Left ventricle myocardium inferior (tissue), 1 donor: ENCODE measurements around the gene AMZ1. TPM values are rescaled to one million over a fixed set of nuclear protein-coding genes. Genes with fewer than 3 reads are reported as not detected.

ENCODE experiments used
- DNase-seq: peaks from one replicate; pipeline ENCODE4 v3.0.0-alpha.2; 2020
- H3K27ac ChIP-seq: fragments of 200-600 bp; replicated peaks from 2 replicates; pipeline ENCODE4 v1.8.0; 2021
- H3K27me3 ChIP-seq: fragments of 200-600 bp; 2 replicates; pipeline ENCODE4 v1.8.0; 2021; ENCODE audit warnings: low read depth
- H3K36me3 ChIP-seq: fragments of 200-600 bp; 2 replicates; pipeline ENCODE4 v1.8.0; 2021
- H3K4me1 ChIP-seq: fragments of 200-600 bp; 2 replicates; pipeline ENCODE4 v1.8.0; 2021
- H3K4me3 ChIP-seq: fragments of 200-600 bp; 2 replicates; pipeline ENCODE4 v1.8.0; 2021; ENCODE audit warnings: mild to moderate bottlenecking, moderate library complexity
- H3K9me3 ChIP-seq: fragments of 200-600 bp; replicated peaks from 2 replicates; pipeline ENCODE4 v1.8.0; 2021
- intact Hi-C: fragments of 100-400 bp; cut with micrococcal nuclease; formaldehyde crosslinking; loops from one replicate; pipeline ENCODE4 v1.11.0; 2022
- total RNA-seq: library from RNA; stranded (reverse); fragmentation: NEBNext Ultra II Directional; extraction: Animal tissue kit (Norgen Biotek cat#: 25700); gene quantifications from one replicate; pipeline ENCODE4 v1.2.1, GENCODE V29; 2021
- TF ChIP-seq, protein P1 (sequence below): fragments of 200-600 bp; IDR thresholded peaks from 2 replicates; pipeline ENCODE4 v1.8.0; 2021; ENCODE audit warnings: antibody characterized with exemption, mild to moderate bottlenecking, borderline replicate concordance
- donor health status: DM: no; HTN: yes; CAD: no; lungs with severe emphysema.

AMZ1 gene
- total RNA-seq, 1 donor from 2014 or later, result 0.11 TPM

DNA sequence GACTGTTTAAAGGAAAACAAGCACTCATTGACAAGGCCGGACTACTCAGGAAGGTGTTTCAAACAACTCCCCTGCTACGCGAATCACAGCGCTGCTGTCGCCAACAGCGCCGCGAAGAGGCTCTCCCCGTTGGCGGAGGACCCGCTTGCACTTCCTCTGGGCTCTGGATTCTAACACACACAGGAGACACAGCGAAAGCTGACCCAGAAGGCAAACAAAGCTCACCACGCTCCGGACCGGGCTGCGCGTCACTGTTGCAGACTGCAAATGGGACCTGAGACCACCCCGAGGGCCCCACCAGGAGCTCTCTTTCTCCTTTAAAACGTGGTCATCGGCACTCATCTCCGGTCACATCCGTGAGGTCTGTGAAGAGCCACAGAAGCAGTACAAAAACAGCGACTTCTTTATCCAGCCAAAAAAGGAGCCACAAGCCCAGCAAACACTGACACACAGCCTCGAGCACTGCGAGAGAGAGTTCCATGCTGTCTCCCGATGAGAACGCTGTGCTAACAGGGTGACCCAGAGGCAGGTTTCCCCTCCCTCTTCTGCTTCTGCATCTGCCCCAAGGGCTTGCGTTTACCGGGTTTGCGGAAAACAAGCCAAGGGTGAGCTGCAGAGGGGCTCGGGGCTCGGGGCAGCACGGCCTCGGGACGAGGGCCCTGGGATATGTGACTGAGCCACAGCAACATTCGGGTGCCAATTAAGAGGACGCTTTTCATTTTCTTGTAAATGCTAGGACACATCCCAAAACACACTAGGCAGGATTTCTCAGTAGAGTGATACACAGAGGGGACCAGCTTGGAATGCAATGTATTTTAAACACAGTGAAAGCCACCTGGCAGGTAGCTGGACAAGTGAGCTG, 41.3 kb downstream of the AMZ1 start:
- intact Hi-C loops, result no loop called here

DNA sequence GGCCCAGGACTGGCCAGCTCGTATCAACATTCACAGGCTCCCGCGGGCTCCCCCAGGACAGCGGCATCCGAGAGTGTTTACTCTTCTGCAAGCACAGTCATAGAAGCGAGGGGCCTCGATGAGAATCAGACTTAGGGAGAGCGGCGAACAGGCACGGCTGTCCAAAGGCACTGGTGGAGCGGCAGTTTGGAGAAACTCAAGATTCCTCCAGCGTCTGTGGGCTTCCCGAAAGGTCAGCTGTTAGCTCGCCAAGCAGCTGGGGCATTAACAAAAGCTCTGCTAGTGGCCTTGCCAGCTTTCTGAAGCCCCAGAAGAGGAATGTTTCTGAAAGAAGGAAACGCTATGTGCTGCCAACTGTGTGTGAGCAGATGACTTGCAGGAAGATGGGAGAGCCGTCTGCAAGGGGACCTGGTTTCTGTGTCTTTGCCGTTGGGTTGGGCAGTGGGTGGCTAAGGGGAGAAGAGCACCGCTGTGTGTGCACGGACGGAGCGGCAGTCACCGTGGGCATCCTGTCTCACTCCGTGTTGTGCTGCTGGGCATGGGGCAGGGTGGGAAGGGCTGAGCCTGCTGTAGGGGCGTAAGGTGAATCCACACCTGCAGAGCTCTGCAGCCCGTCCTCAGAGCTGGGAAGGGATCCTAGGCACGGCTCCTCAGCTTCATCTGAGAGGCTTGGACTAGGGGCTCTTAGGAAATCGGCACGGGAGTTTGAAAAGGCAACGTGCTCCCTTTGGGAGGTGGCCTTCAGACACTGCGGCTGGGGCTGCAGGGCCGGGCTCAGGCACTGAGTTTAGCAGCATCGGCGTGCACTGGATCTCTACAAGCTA, 42.1 kb downstream of the AMZ1 start:
- no peak overlapping the region for H3K4me3 ChIP-seq
- H3K27me3 ChIP-seq, result no peaks in the 10 kb centered on the region
- peaks cover 9% of the 10 kb centered on the region for H3K9me3 ChIP-seq
- peaks cover 52% of the 10 kb centered on the region for H3K4me1 ChIP-seq
- peaks cover 48% of the 10 kb centered on the region for H3K36me3 ChIP-seq
- DNase-seq, result no peak
- peak overlapping the region; percentile 52 for H3K27ac ChIP-seq
- TF ChIP-seq, protein P1, sequence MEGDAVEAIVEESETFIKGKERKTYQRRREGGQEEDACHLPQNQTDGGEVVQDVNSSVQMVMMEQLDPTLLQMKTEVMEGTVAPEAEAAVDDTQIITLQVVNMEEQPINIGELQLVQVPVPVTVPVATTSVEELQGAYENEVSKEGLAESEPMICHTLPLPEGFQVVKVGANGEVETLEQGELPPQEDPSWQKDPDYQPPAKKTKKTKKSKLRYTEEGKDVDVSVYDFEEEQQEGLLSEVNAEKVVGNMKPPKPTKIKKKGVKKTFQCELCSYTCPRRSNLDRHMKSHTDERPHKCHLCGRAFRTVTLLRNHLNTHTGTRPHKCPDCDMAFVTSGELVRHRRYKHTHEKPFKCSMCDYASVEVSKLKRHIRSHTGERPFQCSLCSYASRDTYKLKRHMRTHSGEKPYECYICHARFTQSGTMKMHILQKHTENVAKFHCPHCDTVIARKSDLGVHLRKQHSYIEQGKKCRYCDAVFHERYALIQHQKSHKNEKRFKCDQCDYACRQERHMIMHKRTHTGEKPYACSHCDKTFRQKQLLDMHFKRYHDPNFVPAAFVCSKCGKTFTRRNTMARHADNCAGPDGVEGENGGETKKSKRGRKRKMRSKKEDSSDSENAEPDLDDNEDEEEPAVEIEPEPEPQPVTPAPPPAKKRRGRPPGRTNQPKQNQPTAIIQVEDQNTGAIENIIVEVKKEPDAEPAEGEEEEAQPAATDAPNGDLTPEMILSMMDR, result no peak
- intact Hi-C loops, result no loop called here

More for the DNA sequence above, 41.3 kb downstream of the AMZ1 start:
- Histone ChIP-seq H3K27ac (peak overlapping the region; percentile 52), H3K9me3 (peaks cover 9% of the 10 kb centered on the region), H3K4me1 (peaks cover 44% of the 10 kb centered on the region), H3K36me3 (peaks cover 56% of the 10 kb centered on the region), H3K4me3 (peak overlapping the region; percentile 9), H3K27me3 (no peaks in the 10 kb centered on the region)
- DNase-seq, result no peak
- TF ChIP-seq, protein P1, result no peak

DNA sequence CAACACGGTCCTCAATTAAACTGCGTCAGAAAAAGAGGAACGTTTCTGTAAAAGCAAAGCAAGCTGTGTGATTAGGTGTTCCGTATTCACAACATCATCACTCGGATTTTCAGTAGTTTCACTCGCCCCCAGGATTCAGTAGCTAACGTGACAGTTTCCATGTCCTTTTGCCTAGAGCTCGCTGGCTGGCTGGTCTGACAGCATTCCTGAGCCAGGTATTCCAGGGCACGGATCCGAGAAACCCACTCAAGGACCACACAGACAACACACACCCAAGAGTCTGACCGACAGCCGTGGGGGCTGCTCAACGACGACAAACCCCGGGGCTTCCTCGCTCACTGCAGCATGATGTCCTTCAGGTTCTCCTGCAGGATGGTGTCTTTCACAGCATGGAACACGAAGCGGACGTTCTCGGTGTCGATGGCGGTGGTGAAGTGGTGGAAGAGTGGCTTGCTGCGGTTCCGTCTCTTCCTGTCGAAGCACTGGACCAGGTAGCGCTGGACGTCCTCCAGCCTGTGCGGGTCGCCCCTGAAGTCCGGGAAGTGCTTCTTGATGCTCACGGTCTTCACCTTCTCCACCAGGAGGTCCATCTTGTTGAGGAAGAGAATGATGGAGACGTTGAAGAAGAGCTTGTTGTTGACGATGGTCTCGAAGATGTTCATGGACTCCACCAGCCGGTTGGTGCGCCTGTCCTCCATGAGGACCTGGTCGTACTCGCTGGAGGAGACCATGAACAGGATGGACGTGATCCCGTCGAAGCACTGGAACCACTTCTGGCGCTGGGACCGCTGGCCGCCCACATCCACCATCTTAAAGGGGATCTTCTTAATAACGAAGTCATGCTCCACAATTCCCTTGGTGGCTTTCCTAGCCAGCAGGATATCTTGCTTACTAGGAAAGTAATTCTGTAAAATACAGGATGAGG, 43.1 kb downstream of the AMZ1 start:
- TF ChIP-seq, protein P1, result no peak
- Histone ChIP-seq H3K27me3 (no peaks in the 10 kb centered on the region), H3K4me1 (peaks cover 62% of the 10 kb centered on the region), H3K27ac (no peak overlapping the region), H3K9me3 (peaks cover 9% of the 10 kb centered on the region), H3K4me3 (no peak overlapping the region), H3K36me3 (peaks cover 47% of the 10 kb centered on the region)
- DNase-seq, result no peak
- intact Hi-C loops, result no loop called here

DNA sequence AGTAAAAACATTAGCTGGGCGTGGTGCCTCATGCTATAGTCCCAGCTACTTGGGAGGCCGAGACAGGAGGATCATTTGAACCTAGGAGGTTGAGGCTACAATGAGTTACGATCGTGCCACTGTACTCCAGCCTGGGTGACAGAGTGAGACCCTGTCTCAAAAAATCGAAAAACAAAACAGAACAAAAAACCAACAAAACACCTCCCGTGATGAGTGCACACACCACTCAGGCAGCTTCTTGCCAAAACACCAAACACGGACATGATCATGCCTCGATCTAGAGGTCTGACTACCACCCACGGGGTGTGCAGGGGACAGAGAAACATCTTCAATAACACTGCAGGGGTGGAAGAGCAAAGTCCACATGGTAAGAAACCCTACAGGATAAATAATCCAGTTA, 44.4 kb downstream of the AMZ1 start:
- H3K27ac ChIP-seq, result peak overlapping the region; percentile 79
- H3K36me3 ChIP-seq, result peaks cover 34% of the 10 kb centered on the region
- no peaks in the 10 kb centered on the region for H3K27me3 ChIP-seq
- TF ChIP-seq, protein P1, result no peak
- H3K4me3 ChIP-seq, result no peak overlapping the region
- intact Hi-C loops, result no loop called here
- peaks cover 9% of the 10 kb centered on the region for H3K9me3 ChIP-seq
- H3K4me1 ChIP-seq, result peaks cover 73% of the 10 kb centered on the region
- no peak for DNase-seq

DNA sequence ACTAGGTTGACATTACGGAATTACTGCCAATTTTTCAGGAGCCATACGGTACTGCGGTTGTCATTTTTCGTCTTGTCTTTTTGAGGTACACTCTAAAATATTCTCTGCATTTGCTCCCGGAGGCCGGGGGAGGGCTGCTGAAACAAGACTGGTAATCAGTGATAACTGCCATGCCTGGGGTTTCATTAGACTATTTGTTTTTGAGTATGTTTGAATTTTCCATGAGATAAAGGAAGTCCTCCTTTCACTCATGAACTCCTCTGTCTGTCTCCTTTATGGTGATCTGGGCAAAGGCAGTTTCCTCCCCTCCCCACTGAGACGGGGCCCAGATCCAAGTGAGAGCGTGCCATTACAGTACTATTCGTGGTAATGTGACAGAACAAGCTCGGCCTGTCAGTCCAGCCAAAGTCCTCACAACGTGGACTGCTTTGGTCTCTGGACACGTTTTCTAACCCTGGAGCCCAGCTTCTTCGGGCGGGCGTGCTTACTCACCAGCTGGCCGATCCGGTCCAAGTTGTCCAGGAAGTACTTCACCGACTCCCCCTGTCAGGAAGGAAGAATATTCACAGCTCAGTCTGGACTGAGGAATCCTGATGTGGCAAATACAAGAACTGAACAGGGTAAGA, 45.1 kb downstream of the AMZ1 start:
- H3K36me3 ChIP-seq, result peaks cover 31% of the 10 kb centered on the region
- H3K4me1 ChIP-seq, result peaks cover 80% of the 10 kb centered on the region
- H3K4me3 ChIP-seq, result peak overlapping the region; percentile 11
- peak; percentile 75 for DNase-seq
- H3K27me3 ChIP-seq, result no peaks in the 10 kb centered on the region
- peaks cover 9% of the 10 kb centered on the region for H3K9me3 ChIP-seq
- H3K27ac ChIP-seq, result peak overlapping the region; percentile 79
- intact Hi-C loops, result no loop called here
- TF ChIP-seq, protein P1, result no peak
